HG02885 (cell line): ENCODE results near the gene FAM221B.

Source experiments
- ATAC-seq: cut with Tn5 transposase; IDR thresholded peaks from one replicate; pipeline ENCODE4 v1.9.1; 2021; ENCODE audit warnings: mild to moderate bottlenecking; ENCODE audit not compliant: unreplicated experiment, poor library complexity

Gene FAM221B

DNA sequence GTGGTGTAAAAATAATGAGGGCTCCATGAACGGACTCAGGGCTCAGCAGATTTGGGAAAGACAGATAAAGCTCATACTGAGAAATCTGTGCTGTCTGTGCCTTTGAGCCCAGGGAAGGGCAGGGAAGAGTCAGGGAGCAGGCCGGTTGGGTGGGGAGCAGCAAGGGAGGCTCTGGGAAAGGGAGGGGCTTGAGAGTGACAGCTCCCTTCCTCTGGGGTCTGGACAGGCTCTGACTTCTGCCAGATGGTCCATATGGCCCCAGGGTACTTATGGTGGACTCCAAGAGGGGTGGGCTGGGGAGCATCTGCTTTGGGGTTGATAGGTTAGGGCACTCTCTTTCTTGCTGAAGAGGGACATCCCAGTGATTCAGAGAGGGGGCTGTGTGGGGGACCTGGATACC lies 35.1 kb downstream of the FAM221B start:
- ATAC-seq = no peak

DNA sequence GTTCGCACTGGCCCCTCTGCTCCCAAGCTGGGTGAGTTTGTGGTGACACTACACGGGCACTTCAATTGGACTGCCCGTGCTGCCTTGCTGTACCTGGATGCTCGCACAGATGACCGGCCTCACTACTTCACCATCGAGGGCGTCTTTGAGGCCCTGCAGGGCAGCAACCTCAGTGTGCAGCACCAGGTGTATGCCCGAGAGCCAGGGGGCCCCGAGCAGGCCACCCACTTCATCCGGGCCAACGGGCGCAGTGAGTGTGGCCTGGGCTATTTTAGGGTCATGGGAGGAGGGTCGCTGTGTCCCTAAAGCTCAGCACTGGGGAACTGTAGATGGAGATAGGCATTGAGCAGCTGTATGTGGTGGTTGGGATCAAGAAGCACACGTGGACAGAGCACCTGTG lies 35.7 kb downstream of the FAM221B start:
- ATAC-seq = no peak

DNA sequence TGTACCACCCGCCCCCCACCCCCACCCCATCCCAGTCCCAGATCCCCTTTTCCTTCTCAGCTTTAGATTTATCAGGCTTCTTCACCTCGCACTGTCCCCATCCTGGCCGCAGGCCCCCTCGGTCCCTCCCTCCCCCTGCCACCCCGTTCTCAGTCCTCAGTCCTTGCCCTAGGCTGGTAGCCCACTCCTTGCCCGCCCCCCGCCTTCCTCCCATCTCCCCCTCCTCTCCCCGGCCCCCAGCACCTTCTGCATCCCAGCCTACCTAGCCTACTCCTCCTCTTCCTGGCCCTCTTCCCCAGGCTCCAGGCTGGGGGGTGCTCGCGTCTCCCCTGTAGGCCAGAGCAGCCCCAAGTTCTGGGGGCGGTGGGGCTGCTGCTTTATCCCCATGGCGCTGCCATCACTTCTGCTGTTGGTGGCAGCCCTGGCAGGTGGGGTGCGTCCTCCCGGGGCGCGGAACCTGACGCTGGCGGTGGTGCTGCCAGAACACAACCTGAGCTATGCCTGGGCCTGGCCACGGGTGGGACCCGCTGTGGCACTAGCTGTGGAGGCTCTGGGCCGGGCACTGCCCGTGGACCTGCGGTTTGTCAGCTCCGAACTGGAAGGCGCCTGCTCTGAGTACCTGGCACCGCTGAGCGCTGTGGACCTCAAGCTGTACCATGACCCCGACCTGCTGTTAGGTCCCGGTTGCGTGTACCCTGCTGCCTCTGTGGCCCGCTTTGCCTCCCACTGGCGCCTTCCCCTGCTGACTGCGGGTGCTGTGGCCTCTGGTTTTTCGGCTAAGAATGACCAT lies 36.3 kb downstream of the FAM221B start:
- ATAC-seq = no peak

DNA sequence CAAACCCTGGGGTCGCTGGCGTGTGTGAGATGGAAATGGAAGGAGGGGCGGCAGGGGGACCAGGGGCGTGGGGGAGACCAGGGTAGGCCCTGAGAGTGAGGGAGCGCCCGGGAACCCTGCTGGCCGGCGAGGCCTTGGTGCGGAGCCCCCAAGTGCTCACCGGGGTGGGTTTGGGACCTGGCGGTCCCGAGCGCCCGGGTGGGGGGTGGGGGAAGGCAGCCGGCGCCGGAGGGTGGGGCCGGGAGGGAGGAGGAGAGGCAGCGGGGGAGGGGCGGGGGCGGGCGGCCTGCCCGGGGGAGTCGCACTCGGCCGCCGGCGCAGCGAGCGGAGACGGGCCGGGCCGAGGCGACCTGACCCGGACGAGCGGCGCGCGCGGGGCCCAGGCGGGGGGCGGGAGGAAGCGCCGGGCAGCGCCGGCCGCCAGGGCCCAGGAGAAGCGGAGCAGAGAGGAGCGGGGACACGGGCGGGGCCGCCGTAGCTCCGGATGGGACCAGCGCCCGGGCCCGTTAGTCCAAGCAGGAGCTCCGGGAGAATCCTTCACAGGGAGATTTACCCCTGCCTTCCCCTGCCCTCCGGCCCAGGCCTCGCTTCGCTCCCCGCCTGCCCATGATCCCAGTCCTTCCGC lies 37.1 kb downstream of the FAM221B start, which contains the start of gene NPR2:
Gene NPR2, plus strand, starts transcription at position 295 of the 625 bp plus-strand sequence. CDS start 818 bp downstream, outside the sequence.
- ATAC-seq = no peak

DNA sequence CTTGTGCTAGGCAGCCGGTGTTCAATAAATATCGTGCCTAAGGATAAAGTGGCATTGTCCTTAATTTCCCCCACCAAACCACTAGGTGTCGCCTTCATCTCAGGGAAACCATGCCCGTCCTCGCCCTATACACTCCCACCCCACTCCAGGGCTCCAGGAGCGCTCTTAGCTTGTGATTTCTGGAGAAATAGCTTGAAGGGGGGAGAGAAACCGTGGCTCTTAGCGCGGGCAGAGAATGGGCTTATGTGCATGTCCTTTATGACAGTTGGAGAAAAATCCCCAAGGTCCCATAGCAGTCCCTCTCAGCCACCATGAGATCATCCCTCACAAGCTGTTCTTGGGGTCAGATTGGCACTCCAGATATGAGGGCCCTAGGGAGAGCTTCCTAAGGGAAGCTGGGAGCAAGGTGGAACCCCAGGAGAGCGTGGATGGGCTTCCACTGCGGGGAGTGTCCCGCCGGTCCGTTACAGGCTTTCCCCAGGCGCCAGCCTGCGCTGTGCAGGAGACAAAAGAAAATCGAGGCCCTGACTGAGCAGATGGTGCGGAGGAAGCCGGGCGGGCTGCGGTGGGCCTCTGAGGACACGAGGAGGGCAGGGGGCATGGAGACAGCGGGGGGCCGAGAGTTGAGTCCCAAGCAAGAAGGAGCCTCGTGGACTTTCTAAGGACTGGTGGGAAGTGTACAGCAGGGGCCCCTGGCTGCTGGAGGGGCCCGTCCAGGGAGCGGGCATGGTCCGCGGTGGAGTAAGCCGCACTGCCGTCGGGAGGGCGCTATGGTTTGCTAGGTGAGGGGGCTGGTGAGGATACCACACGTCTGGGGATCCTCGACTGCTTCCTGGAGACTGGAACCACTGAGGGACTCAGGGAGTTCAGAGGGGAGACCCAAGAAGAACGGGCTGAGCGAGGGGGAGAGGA lies 37.9 kb downstream of the FAM221B start:
- ATAC-seq = no peak

DNA sequence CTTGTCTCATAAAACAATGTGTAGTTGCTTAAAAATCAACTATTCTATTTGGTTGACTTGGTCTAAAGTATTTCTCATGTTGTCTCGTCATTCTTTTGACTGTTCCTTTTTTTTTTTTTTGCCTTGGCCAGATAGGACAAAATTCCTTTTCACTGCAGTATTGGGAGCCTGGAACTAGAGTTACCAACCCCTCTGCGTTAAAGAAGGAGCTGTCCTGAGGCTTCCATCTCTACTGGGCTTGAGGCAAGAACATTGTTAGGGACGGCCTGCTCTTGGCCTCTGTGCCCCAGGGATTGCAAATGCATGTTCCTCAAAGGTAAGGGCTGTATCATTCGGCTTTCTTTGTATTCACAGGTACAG lies 38.5 kb downstream of the FAM221B start:
- ATAC-seq = no peak

DNA sequence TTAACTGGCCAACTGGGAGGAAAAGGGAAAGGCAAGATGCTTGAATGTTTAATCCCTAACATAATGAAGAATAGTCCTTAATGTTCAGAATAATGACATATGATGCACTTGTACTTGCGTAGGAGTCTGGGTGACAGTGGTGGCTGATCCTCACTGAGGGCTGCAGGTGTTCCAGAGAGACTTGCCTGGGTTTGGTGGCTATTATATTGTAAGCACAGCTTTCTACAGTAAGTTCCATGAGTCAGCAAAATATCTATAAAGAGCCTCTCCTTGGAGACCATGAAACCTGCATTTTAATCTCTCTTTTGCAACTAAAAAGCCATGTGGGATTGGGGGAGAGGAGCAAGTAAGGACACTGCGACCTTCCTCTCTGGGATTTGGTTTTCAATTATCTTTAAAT lies 39.0 kb downstream of the FAM221B start:
- ATAC-seq = no peak

DNA sequence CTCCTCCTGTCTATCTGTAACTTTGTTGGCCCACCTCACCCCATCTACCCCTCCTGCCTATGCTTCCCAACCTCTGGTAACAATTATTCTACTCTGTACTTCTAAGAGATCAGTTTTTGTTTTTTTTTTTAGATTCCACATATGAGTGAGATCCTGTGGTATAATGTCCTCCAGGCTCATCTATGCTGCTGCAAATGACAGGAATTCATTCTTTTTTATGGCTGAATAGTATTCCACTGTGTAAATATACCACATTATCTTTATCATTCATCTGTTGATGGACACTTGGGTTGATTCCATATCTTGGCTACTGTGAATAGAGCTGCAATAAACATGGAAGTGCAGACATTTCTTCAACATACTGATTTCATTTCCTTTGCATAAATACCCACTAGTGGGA lies 45.1 kb downstream of the FAM221B start:
- no peak for ATAC-seq

DNA sequence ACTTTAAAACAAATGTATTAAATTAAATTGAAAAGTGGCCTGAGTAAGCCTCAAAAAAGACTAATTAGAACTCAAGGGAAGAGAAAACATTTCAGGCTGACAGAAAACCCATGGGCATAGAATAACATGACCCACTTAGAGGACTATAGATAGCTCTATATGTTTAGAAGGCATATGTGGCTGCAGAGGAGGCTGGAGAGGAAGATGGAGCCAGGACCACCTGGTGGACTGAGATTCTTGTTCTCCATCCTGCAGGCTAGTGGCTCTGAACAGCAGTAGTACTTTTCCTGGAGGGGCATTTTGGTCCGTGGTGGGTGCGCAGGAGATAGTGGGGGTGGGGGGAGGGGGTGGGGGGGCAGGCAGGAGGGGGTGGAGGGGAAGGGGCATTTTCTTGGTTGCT lies 47.5 kb downstream of the FAM221B start:
- ATAC-seq = no peak

DNA sequence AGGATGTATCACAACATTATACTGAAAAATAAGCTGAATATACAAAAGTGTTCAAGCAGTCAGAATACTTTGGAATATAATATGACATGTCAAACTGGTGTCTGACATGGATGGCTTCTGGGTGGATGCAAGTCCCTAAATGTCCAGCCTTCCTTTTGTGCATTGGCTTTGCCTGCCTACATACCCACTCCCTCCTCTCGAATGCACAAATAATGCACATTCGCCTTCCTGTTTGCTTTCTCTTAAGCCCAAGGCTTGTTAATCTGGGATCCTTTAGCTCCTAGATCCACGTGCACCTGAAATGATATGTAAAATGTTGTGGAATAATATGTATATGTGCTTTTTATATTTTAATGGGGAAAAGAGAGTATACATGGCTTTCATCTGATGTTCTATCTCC lies 50.0 kb downstream of the FAM221B start:
- no peak for ATAC-seq

DNA sequence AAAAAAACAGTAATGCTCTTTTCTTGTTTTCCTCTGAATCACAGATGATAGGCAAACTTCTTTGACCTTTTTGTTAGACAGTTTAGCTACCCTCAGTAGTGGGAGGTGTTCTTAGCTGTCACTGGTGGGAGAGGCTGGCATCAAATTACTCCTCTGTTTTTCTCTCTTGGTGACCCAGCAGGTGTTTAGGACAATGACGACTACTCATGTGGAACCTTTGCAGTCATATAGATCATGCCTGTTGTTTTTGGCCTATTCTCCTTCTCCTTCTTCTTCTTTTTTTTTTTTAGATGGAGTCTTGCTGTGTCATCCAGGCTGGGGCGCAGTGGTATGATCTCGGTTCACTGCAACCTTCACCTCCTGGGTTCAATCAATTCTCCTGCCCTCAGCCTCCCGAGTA lies 52.5 kb downstream of the FAM221B start:
- ATAC-seq = no peak

DNA sequence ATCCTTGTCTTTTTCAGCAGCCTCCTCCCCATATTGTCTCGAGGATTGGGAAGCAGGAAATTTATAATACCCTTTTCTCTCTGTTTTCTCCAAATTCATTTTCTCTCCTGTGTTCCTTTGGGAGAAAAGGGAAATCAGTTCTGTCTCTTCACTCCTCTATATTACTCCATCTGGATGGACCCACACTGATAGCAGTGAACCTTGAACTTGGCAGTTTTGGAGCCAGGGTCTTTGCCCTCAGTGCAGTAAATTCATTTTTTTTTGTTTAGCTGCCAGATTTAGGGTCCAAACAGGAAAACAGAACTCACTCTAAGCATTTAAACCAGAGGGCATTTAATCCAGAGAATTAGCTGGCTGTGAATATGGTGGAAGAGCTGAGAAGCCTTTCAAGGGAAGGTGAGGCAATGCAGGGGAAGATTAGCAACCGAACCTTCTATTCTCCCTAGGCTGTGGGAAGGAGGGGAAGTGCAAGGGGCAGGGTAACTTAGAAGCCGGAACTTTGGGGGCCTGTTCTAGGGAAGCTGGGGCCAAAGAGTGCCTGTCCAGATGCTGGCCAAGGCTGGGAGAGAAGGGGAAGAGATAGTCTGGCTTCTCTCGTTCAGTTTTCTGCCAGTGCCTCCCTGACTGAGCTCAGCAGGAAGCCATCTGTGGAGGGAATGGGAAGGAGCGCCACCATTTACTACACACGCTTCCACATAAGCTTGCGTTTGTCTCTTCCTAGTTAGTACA lies 53.5 kb downstream of the FAM221B start:
- ATAC-seq = no peak

DNA sequence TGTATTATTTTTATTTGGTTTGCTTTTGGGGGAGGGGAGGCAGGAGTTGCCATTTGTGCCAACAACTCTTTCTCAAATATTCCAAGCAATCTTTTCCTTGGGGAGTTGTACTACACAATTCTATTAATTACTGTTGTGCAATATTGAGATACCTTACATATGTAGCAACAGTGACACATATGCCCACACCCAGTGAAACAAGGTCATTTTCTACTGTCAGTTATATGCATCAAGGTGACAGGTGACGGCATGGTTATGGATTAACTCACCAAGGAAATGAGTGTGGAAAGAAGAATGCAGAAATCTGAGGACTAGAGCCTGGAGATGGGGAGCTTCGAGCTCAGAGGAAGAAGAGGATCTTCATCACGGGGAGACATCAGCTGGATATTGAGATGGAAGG lies 56.6 kb downstream of the FAM221B start:
- ATAC-seq = no peak

DNA sequence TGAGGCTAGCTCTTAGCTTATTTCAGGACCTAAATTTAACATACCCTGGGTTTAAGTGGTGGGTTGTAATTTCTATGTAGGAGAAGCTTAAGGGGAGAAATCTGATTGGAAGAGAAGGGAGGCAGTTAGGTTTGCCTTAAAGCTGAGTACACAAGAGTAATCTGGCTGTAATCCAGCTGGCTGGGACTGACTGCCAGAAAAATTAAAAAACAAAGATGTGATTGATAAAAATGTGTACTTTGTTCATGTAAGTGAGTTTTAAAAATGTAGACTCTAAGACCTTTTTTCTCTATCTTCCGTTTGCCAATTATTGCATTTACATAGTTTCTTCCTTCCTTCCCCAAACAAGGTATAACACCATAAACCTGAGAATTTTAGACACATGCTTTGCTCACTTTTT lies 57.0 kb downstream of the FAM221B start:
- ATAC-seq = no peak

DNA sequence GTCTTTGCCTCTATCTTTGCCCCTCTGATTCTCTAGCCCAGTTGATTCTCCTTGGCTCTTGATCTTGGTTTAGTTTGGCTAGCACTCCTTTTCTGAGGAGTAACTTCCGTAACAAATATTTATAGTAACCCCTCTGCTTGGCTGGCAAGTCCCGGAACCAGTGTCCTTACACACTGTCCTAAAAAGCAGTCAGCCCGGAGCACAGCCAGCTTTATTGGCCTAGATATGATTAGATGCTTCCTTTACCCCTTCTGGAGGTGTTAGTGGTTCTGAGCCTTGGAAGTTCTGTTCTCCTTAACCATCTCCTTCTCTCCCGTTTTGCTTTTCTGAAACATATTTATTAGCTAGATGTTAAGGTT lies 57.5 kb downstream of the FAM221B start:
- no peak for ATAC-seq

DNA sequence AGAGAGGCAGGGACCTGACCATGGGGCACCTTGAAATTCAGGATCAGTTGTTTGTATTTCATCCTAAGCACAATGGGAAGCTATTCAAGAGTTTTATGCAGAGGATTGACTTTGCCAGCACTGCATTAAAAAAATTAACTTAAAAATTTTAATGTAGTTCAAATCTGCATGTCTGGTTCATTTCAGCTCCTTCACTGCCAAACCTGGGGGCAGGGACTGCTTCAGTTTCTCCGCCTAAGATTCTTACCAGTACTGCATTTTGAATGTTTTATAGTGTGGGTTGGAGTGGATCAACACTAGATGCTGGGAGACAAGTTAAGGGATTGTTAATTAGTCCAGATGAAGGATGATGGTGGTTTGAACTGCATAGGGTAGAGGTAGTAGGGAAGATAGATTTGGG lies 58.8 kb downstream of the FAM221B start:
- no peak for ATAC-seq

DNA sequence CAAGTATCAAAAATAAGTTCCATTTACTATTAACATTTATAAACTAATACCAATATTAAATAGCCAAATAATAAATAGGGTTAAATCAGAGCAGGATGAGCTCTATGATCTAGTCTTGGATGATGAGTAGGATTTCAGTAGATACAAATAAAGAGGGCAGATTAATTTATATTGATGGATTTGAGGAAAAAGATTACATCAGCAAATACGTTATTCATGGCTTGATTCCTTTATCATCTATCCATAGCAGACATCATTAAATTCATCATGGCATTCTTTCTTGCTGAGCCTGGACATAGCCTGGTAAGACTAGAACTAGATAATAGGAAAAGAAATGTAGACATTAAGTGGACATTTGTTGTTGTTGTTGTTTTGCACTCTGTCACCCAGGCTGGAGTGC lies 61.1 kb downstream of the FAM221B start:
- ATAC-seq = no peak

DNA sequence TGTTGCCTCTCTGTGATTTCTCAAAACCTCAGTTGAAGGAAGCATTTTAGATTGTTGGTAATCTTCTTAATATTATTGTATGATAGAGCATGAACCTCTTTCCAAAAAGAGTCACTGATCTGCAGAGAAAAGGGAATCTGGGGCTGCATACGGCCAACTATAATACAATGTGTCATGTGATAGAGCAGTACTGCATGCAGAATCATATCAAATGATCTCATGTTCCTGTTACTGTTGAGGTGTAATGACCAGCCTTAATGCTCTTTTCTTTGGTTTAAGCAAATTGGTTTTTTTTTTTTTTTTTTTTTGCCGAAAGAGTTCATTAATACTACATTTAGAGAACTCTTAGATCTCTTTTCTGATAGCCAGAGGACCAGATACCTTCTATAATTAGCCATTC lies 61.5 kb downstream of the FAM221B start:
- no peak for ATAC-seq
